GM12801 (cell line): Measurements from ENCODE around the gene HMCN1.

Experiments used
- CTCF ChIP-seq: IDR thresholded peaks from one replicate; pipeline ENCODE4 v1.5.1; 2011; ENCODE audit warnings: control low read depth; ENCODE audit not compliant: insufficient read length; ENCODE audit errors: extremely low read depth

The HMCN1 gene

GRCh38 chr1:186112280-186112679 lies 378.1 kb downstream of the HMCN1 start:
- no peak for TF ChIP-seq CTCF

- no peak for TF ChIP-seq CTCF
Observed at GRCh38 chr1:186113461-186113860, 379.3 kb downstream of the HMCN1 start.

GRCh38 chr1:186118724-186119123 lies 384.5 kb downstream of the HMCN1 start:
- no peak for TF ChIP-seq CTCF

- TF ChIP-seq CTCF = no peak
Observed at GRCh38 chr1:186122837-186123236, 388.6 kb downstream of the HMCN1 start.

- TF ChIP-seq CTCF = no peak
Observed at GRCh38 chr1:186125035-186125434, 390.8 kb downstream of the HMCN1 start.

GRCh38 chr1:186125511-186125910 lies 391.3 kb downstream of the HMCN1 start:
- no peak for TF ChIP-seq CTCF

- no peak for TF ChIP-seq CTCF
Observed at GRCh38 chr1:186129758-186130157, 395.6 kb downstream of the HMCN1 start.

GRCh38 chr1:186139115-186139514 lies 404.9 kb downstream of the HMCN1 start:
- TF ChIP-seq CTCF = no peak
